CD4-positive, alpha-beta T cell treated with Interleukin-21 for 1 hour (primary cell): Measurements from ENCODE around the gene ZNF236.

Experiments
- DNase-seq: peaks from one replicate; pipeline ENCODE4 v3.0.0-alpha.2; 2020

ZNF236 gene

GRCh38 chr18:76866666-76867065, 44.3 kb downstream of the ZNF236 start:
- no peak for DNase-seq

- DNase-seq, result no peak
Observed at GRCh38 chr18:76873311-76873710, 51.0 kb downstream of the ZNF236 start.

GRCh38 chr18:76873713-76874112, 51.4 kb downstream of the ZNF236 start:
- no peak for DNase-seq

GRCh38 chr18:76874642-76875389, 52.5 kb downstream of the ZNF236 start:
- DNase-seq, result peak; percentile 27

GRCh38 chr18:76875390-76876325, 53.3 kb downstream of the ZNF236 start:
- DNase-seq, result peak; percentile 53

GRCh38 chr18:76878426-76878825, 56.1 kb downstream of the ZNF236 start:
- no peak for DNase-seq

- DNase-seq, result no peak
Observed at GRCh38 chr18:76880026-76880425, 57.7 kb downstream of the ZNF236 start.

- no peak for DNase-seq
Observed at GRCh38 chr18:76881744-76882143, 59.4 kb downstream of the ZNF236 start.

GRCh38 chr18:76882146-76882545, 59.8 kb downstream of the ZNF236 start:
- no peak for DNase-seq

GRCh38 chr18:76885001-76885400, 62.6 kb downstream of the ZNF236 start:
- no peak for DNase-seq

GRCh38 chr18:76886112-76886511, 63.8 kb downstream of the ZNF236 start:
- no peak for DNase-seq

GRCh38 chr18:76889091-76889699, 66.8 kb downstream of the ZNF236 start:
- no peak for DNase-seq

GRCh38 chr18:76892832-76893231, 70.5 kb downstream of the ZNF236 start:
- no peak for DNase-seq

GRCh38 chr18:76894566-76895346, 72.4 kb downstream of the ZNF236 start:
- no peak for DNase-seq

- no peak for DNase-seq
Observed at GRCh38 chr18:76895498-76895897, 73.1 kb downstream of the ZNF236 start.

GRCh38 chr18:76896677-76897076, 74.3 kb downstream of the ZNF236 start:
- DNase-seq, result no peak

GRCh38 chr18:76897257-76897656, 74.9 kb downstream of the ZNF236 start:
- no peak for DNase-seq

GRCh38 chr18:76903386-76903785, 81.0 kb downstream of the ZNF236 start:
- no peak for DNase-seq

GRCh38 chr18:76905821-76906220, 83.5 kb downstream of the ZNF236 start:
- no peak for DNase-seq

GRCh38 chr18:76908277-76908676, 85.9 kb downstream of the ZNF236 start:
- no peak for DNase-seq

- DNase-seq, result no peak
Observed at GRCh38 chr18:76909439-76909838, 87.1 kb downstream of the ZNF236 start.

- no peak for DNase-seq
Observed at GRCh38 chr18:76911440-76911839, 89.1 kb downstream of the ZNF236 start.

GRCh38 chr18:76913583-76913982, 91.2 kb downstream of the ZNF236 start:
- no peak for DNase-seq
